ENCODE results near the gene SCMH1.

Gene SCMH1

GRCh38 chr1:41015897-41016470, 226.1 kb downstream of the SCMH1 start:
- Histone ChIP-seq H3K27ac (ENCODE audit: poor library complexity, severe bottlenecking) (no peak overlapping the region), H3K4me1 (ENCODE audit: insufficient read depth, poor library complexity, severe bottlenecking) (no peaks in the 10 kb centered on the region), H3K36me3 (ENCODE audit: low read depth) (peaks cover 48% of the 10 kb centered on the region), H3K4me3 (ENCODE audit: severe bottlenecking) (no peak overlapping the region), H3K9me3 (ENCODE audit: severe bottlenecking) (no peaks in the 10 kb centered on the region), H3K27me3 (ENCODE audit: insufficient read depth, poor library complexity, severe bottlenecking) (no peaks in the 10 kb centered on the region)
- TF ChIP-seq CTCF (IDR thresholded peaks at IDR 0.05; ENCODE audit: poor library complexity, severe bottlenecking), result no peak
- ATAC-seq (ENCODE audit: low read depth), result no peak
- no peak for DNase-seq (ENCODE audit: low spot score)

DNA sequence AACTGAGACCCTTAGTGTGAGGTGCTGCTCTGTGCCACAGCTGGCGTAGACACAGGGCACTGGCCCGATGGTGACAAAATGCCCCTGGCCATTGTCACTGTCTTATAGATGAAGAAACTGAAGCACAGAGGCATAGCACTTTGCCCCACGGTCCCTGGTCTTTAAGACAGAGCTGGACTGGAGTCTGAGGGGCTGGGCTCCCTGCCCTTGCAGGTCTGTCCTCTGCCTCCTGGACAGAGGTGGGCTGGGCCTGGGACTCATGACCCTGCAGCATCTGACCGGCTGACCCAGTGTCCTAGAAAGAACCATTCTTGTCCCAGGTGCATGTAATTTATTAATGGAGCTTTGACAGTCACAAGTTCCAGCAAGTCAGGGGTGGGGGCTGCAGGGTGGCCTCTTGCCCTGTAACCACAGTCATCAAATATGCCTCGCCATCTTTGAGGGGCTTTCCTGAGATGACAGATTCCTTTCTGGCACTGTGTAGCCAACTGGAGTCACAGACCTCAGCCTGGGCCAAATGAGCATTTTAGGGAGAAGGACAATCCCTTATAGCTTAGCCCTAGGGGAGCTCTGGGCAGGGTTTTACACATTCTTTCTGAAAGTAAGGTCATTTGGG, 226.7 kb downstream of the SCMH1 start:
- peaks cover 54% of the 10 kb centered on the region for H3K36me3 ChIP-seq (ENCODE audit: low read depth)
- no peak for DNase-seq (ENCODE audit: low spot score)
- H3K9me3 ChIP-seq (ENCODE audit: severe bottlenecking), result no peaks in the 10 kb centered on the region
- H3K27ac ChIP-seq (ENCODE audit: poor library complexity, severe bottlenecking), result no peak overlapping the region
- no peak overlapping the region for H3K4me3 ChIP-seq (ENCODE audit: severe bottlenecking)
- H3K4me1 ChIP-seq (ENCODE audit: insufficient read depth, poor library complexity, severe bottlenecking), result no peaks in the 10 kb centered on the region
- H3K27me3 ChIP-seq (ENCODE audit: insufficient read depth, poor library complexity, severe bottlenecking), result no peaks in the 10 kb centered on the region
- no peak for TF ChIP-seq CTCF (IDR thresholded peaks at IDR 0.05; ENCODE audit: poor library complexity, severe bottlenecking)
- ATAC-seq (ENCODE audit: low read depth), result no peak

- H3K9me3 ChIP-seq (ENCODE audit: severe bottlenecking), result no peaks in the 10 kb centered on the region
- TF ChIP-seq CTCF (IDR thresholded peaks at IDR 0.05; ENCODE audit: poor library complexity, severe bottlenecking), result no peak
- ATAC-seq (ENCODE audit: low read depth) (no peak), DNase-seq (ENCODE audit: low spot score) (no peak)
- peaks cover 59% of the 10 kb centered on the region for H3K36me3 ChIP-seq (ENCODE audit: low read depth)
- no peaks in the 10 kb centered on the region for H3K4me1 ChIP-seq (ENCODE audit: insufficient read depth, poor library complexity, severe bottlenecking)
- H3K27ac ChIP-seq (ENCODE audit: poor library complexity, severe bottlenecking), result no peak overlapping the region
- H3K27me3 ChIP-seq (ENCODE audit: insufficient read depth, poor library complexity, severe bottlenecking), result no peaks in the 10 kb centered on the region
- no peak overlapping the region for H3K4me3 ChIP-seq (ENCODE audit: severe bottlenecking)
Observed at GRCh38 chr1:41014871-41015270, 227.2 kb downstream of the SCMH1 start.

- Histone ChIP-seq H3K27ac (ENCODE audit: poor library complexity, severe bottlenecking) (no peak overlapping the region), H3K4me3 (ENCODE audit: severe bottlenecking) (no peak overlapping the region), H3K27me3 (ENCODE audit: insufficient read depth, poor library complexity, severe bottlenecking) (no peaks in the 10 kb centered on the region), H3K36me3 (ENCODE audit: low read depth) (peaks cover 70% of the 10 kb centered on the region), H3K4me1 (ENCODE audit: insufficient read depth, poor library complexity, severe bottlenecking) (no peaks in the 10 kb centered on the region), H3K9me3 (ENCODE audit: severe bottlenecking) (no peaks in the 10 kb centered on the region)
- ATAC-seq (ENCODE audit: low read depth) (no peak), DNase-seq (ENCODE audit: low spot score) (no peak)
- TF ChIP-seq CTCF (IDR thresholded peaks at IDR 0.05; ENCODE audit: poor library complexity, severe bottlenecking), result no peak
Observed at GRCh38 chr1:41013796-41014195, 228.3 kb downstream of the SCMH1 start.

DNA sequence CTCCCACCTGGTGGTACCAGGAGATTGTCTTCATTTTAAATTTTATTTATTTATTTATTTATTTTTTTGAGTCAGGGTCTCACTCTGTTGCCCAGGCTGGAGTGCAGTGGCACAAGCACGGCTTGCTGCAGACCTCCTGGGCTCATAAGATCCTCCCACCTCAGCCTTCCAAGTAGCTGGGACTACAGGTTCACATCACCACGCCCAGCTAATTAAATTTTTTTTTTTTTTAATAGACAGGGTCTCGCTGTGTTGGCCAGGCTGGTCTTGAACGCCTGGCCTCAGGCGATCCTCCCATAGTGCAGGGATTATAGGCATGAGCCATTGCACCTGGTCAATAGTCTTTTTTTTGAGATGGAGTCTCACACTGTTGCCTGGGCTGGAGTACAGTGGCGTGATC, 229.1 kb downstream of the SCMH1 start:
- no peak overlapping the region for H3K27ac ChIP-seq (ENCODE audit: poor library complexity, severe bottlenecking)
- TF ChIP-seq CTCF (IDR thresholded peaks at IDR 0.05; ENCODE audit: poor library complexity, severe bottlenecking), result no peak
- DNase-seq (ENCODE audit: low spot score) (no peak), ATAC-seq (ENCODE audit: low read depth) (no peak)
- H3K27me3 ChIP-seq (ENCODE audit: insufficient read depth, poor library complexity, severe bottlenecking), result no peaks in the 10 kb centered on the region
- H3K9me3 ChIP-seq (ENCODE audit: severe bottlenecking), result no peaks in the 10 kb centered on the region
- peaks cover 78% of the 10 kb centered on the region for H3K36me3 ChIP-seq (ENCODE audit: low read depth)
- H3K4me1 ChIP-seq (ENCODE audit: insufficient read depth, poor library complexity, severe bottlenecking), result no peaks in the 10 kb centered on the region
- H3K4me3 ChIP-seq (ENCODE audit: severe bottlenecking), result no peak overlapping the region

All from RWPE2 (cell line).